Fibroblast of skin of left quadriceps (primary cell): ENCODE measurements around the gene NEU3.

Experiments used
- DNase-seq, 2 experiments: peaks; one replicate each; pipeline ENCODE4 v3.0.0-alpha.2; 2013; ENCODE audit warnings: low read depth in 2 of 2

NEU3 gene

DNA sequence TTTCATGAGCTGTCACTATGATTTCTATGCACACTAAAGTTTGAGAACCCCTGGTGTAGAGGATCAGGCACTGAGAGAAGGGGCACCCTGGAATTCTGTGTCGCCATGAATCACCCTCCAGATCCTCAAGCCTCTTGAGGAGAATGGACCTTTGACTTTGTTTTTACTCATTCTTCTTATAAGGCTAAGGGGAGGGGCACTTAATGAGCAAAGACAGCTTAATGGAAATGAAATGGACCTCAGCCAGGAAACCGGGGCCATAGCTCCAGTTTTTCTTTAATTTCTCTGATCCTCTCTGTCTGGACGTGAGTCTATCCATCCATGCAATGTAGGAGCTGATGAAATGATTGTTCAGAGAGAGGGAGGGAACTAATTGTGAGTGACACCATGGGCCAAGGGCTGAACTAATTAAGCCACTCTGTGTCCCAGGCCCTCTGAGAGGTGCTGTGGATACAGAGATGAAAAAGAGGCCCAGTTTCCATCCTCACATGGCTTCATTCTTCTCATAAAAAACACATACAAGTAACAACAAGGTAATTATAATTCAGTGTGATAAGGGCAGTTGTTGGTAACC lies 75.1 kb downstream of the NEU3 start:
- DNase-seq: no peak

GRCh38 chr11:75066061-75066460 lies 77.3 kb downstream of the NEU3 start:
- no peak for DNase-seq
